ENCODE results near the gene TENT4B.
A peak's percentile ranks its signal among the peaks of the same experiment; 100 is the strongest.
"Not testable (repeated sequence)": the region's sequence is repeated elsewhere in the genome, so short reads cannot be mapped to it uniquely, and the experiment has no call there.

The TENT4B gene

GRCh38 chr16:50234771-50235556, 81.9 kb downstream of the TENT4B start:
- DNase-seq (ENCODE audit: low read depth in 2 of 2) = no peak

GRCh38 chr16:50235581-50235980, 82.5 kb downstream of the TENT4B start:
- no peak for DNase-seq (ENCODE audit: low read depth in 2 of 2)

DNA sequence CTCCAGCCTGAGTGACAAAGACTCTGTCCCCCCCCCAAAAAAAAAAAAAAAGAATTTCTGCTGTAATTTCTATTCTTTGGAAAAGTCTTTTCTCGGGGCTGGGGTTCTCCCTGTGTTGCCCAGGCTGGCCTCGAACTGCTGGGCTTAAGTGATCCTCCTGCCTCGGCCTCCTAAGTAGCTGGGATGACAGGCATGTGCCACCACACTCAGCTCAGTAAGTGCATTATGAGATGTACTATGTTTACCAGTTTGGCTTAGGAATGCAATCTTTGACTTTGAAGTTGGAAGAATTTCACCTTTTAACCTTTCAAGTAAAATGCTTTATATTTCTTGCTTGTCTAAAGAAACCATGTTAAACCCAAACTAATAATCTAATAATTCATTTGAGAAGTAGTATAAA, 85.2 kb downstream of the TENT4B start:
- no peak for DNase-seq (ENCODE audit: low read depth in 2 of 2)

- no peak for DNase-seq (ENCODE audit: low read depth in 2 of 2)
Measured at GRCh38 chr16:50238868-50239301, 85.8 kb downstream of the TENT4B start.

- not testable (repeated sequence) for DNase-seq (ENCODE audit: low read depth in 2 of 2)
Measured at GRCh38 chr16:50243024-50243423, 89.9 kb downstream of the TENT4B start.

GRCh38 chr16:50244140-50244503, 91.0 kb downstream of the TENT4B start:
- DNase-seq (ENCODE audit: low read depth in 2 of 2) = no peak

- no peak for DNase-seq (ENCODE audit: low read depth in 2 of 2)
Measured at GRCh38 chr16:50244504-50245416, 91.7 kb downstream of the TENT4B start.

DNA sequence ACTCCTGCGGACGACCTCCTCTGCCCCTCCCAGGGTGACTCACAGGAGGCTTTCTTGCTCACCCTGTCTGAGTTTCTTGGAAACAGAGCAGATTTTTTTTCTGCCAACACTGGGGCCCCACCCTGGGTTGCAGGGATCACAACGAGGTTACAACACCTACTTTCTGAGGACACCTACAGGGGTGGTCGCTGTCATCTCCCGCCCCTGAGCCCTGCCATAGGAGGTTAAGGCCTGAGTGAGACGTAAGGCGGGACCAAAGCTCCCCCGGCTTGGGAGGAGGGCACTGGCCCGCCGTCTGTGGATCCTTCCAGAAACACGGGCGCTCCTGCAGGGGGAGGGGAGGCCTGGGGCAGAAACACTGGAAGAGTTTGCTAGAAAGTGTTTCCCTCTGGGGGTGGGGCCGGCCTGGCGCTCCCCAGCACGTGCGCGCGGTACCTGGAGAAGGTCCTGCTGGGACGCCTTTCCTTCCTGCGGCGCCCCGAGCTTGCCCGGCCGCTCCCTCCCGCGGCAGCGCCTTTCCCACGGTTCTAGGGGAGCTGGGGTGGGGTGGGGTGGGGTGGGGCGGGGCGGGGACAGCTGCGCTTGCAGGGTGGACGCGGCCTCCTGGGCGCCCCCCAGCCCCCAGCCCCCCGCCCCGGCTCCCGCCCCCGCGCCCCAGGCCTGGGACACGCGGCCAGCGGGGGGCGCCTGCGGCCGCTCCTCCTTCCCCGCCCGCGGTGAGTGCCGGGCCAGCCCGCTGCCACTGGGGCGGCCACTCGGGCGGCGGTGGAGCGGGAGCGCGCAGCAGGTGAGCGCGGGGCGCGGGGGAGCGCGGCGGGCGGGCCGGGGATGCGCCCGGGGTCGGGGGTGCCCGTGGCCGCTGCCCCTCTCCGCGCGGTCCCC, 92.6 kb downstream of the TENT4B start:
- DNase-seq (ENCODE audit: low read depth in 2 of 2) = peak; percentile 35 to 71

- no peak for DNase-seq (ENCODE audit: low read depth in 2 of 2)
Measured at GRCh38 chr16:50246299-50247122, 93.4 kb downstream of the TENT4B start.

DNA sequence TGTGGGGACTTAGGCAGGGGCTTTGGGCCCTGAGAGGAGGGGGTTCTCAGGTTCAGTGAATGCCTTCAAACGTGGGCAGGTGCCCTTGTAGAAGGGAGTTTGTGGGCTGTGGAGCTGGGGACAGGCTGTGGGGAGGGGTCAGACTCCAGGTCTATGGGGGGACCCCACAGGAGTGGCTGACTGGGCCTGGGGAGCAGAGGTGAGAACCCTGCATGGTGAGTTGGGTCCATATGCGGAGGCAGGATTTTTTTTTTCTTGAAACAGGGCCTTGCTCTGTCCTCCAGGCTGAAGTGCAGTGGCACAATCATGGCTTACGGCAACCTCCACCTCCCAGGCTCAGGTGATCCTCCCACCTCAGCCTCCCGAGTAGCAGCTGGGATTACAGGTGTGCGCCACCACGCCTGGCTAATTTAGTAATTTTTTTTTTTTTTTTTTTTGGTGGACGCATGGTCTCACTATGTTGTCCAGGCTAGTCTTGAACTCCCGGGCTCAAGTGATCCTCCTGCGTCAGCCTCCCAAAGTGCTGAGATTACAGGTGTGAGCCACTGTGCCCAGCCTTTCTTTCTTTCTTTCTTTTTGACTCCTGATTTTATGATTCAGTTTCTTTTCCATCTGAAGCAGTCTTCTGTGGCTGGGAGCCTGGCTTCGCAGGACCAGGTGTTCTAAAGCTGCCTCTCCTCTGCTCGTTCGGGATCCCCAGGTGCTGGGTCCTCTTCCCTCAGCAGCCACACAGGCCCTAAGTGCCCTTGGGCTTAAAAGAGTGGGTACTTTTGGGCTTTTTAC, 94.2 kb downstream of the TENT4B start:
- no peak for DNase-seq (ENCODE audit: low read depth in 2 of 2)

GRCh38 chr16:50247906-50248608, 95.0 kb downstream of the TENT4B start:
- no peak for DNase-seq (ENCODE audit: low read depth in 2 of 2)

DNA sequence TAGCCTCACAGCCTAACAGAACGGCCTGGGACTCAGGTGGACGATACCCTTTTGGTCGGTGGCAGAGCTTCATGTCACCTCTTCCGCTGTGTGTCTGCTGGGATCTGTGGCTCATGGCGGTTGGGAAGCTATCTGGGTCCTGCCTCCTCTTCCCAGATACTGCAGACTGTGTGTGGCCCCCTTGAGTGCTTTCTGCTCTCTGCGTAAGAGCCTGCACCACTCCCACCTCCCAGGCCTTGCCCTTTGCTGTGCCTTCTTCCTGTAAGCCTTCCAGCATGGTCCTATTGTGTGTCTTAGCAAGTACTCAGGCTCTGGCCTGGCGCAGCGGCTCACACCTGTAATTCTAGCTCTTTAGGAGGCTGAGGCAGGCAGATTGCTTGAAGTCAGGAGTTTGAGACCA, 95.7 kb downstream of the TENT4B start:
- no peak for DNase-seq (ENCODE audit: low read depth in 2 of 2)

- DNase-seq (ENCODE audit: low read depth in 2 of 2) = no peak
Measured at GRCh38 chr16:50251375-50252081, 98.4 kb downstream of the TENT4B start.

DNA sequence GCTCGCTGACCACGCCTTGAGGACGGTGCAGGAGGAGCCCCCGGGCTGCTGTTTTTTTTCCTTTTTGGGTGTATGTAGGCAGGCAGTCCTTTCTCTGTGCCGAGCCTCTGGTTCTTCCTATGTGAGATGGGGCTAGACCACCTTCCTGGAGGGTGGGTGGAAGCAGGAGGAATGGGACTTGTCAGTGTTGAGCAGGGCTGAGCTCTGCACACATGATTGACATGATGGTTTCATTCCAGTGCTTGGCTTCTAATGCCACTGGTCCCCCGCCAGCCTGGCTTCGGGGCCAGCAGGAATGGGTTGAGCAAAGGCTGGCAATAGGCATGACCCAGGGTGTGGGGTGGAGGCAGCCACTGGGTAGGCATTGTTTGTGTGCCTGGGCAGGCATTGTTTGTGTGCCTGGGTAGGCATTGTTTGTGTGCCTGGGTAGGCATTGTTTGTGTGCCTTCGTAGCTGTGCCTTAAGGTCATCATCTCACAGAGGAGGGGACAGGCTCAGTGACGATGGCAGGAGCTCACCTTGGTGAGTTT, 99.0 kb downstream of the TENT4B start:
- no peak for DNase-seq (ENCODE audit: low read depth in 2 of 2)

DNA sequence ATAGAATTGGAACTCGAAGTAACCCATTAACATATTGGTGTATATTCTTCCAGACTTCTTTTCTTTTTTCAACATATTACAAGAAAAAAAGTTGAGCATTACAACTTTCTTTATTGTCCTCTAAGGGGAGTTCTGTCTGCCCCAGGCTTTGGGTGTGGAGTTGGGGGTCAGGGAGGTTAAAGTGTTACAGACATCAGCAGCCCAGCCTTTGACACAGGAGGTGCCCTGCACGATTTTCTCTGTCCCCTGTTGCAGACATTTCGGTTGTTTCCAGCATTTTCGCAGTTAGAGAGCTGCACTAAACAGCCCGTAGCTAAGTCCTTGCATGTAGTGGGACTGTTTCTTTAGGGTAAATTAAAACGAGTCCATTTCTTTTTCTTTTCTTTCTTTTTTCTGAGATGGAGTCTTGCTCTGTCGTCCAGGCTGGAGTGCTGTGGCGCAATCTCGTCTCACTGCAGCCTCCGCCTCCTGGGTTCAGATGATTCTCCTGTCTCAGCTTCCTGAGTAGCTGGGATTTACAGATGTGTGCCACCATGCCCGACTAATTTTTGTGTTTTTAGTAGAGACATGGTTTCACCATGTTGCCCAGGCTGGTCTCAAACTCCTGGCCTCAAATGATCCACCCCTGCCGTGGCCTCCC, 99.9 kb downstream of the TENT4B start:
- no peak for DNase-seq (ENCODE audit: low read depth in 2 of 2)

DNA sequence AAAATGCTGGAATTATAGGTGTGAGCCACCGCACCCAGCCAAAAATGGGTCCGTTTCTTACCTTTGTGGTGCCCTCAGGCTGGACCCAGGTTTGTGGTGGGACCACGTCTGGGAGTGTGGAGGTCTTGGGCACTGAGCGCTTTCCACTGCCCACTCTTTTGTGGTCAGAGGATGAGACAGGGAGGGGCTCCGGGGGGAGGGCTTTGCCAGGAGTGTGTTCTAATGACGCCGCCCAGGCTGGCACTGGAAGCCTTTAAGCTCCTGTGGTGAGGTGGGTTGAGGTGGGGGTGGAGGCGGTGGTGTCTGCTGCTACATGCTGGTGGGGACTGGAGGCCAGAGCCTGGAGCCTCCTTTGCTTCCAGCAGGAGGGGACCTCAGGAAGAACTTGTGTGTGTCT, 100.4 kb downstream of the TENT4B start:
- DNase-seq (ENCODE audit: low read depth in 2 of 2) = no peak

DNA sequence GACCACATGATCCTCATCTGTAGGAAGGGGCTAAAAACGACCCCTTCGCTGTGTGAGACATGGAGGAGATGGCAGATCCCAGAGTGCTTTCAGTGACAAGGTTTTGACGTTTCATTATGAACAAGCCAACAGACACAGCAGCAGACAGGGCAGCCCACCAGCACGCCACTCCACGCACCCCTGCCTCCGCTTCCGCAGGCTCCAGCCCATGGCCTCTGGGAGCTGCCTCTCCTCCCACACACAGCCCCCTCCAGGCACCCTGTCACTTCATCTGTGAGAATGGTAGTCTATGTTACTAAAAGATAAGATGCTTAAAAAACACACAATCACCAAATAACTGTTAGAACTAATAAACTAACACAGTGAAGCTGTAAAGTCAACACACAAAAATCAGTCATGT, 101.0 kb downstream of the TENT4B start:
- DNase-seq (ENCODE audit: low read depth in 2 of 2) = no peak

DNA sequence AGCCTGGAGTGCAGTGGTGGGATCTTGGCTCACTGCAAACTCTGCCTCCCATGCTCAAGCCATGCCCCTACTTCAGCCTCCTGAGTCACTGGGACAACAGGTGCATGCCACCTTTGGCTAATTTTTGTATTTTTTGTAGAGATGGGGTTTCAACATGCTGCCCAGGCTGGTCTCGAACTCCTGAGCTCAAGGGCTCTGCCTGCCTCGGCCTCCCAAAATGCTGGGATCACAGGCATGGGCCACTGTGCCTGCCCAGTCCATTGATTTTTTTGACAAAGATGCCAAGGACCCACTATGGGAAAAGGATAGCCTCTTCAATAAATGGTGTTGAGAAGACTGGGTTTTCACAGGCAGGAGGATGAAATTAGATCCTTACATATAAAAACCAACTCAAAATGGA, 102.4 kb downstream of the TENT4B start:
- DNase-seq (ENCODE audit: low read depth in 2 of 2) = no peak

Measured in stimulated activated CD8-positive, alpha-beta memory T cell treated with anti-CD3 and anti-CD28 coated beads, Interleukin-2, amount 100 ng/mL, for 48 hours (primary cell).